Stimulated activated CD8-positive, alpha-beta memory T cell treated with anti-CD3 and anti-CD28 coated beads, Interleukin-15, amount 100 ng/mL, for 24 hours (primary cell): ENCODE data around the gene SC5D.

Source experiments
- DNase-seq: peaks from one replicate; pipeline ENCODE4 v3.0.0-alpha.2; 2020; ENCODE audit warnings: low read depth

The SC5D gene

DNA sequence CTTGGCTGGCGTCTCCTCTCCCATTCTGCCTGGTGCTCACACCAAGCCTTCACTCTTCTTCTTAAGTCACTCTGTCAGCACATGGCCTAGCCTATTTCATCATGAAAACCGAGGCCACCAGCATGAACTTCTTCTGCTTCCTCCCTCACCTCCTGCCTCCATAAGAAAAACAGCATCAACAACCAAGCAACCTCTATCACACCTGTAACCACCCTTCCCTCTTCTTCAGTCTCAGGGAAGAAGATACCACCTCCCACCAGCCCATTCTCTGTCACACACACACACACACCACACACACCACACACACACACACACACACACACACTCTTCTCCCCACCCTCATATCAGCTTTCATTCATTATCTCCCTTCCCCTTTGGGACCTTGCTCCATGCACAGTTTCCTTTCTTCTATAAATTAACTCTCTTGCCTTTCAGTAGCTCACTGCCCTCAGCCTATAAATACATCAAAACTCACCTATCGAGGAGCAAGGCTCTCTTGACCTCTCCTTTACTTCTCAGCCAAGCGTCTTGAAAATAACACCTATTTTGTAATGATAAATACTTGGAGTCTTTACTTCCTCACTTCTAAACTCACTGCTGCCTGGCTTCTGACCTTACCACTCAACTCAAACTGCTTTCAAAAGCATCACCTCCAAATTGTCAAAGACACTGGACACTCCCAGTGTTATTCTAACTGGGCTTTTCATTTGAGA, 36.6 kb downstream of the SC5D start:
- DNase-seq: no peak

DNA sequence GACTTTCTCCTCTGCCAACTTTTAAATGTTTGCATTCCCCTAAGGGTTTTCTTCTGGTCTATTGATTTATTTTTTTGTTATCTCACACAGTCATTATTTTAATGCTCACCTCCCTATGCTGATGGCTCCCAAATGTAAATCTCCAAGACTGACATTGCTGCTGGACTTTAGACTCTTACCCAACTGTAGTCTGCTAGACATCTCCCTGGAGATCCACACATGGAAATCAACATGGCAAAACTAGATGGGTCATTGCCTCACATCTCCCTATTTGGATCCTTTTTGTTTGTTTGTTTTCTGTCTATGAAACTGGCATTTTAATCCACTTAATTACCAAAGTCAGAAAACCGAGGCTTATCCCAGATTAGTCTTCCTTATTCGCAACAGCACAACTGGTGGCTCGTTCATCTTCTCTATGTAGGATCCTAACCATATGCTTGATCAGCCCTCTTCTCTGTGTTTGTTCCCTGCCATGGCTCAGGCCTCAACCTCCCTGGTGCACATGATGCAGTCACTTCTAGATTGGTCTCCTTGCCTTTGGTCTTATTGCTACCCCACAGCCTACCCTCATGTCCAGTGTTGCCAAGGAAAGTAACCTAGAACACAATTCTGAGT, 37.3 kb downstream of the SC5D start:
- DNase-seq: no peak

DNA sequence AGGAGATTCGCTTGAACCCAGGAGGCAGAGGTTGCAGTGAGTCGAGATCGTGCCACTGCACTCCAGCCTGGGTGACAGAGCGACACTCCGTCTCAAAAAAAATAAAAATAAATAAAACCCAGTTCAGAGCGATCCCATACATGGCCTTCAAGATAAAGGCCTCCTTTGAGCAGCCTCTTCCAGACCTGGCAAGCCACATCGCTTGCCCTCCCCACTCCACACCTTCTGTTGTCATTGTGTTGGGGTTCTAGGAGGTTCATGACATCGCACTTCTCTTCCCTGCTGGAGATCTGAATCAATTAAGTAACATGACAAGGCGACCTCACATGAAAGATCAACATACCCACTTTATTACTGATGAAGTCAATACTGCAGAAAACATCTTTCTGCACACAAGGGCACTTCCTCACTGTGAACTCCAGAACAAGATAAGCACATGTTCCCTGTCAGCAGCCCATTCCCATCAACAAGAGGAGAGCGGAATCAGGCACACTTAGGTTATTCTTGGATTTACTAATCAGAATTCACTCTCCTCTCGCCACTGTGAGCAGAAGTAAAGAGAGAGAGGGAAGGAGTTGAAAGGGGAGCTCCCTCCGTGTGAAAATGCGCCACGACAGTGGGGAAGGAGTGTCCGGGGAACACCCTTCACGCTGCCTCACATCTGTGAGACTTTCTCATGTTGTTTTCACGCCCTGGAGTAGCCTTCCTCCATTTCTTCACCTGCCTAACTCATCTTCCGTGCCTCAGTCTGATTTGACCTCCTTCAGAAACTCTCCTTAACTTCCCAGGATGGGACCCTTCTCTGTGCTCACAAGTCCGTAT, 38.3 kb downstream of the SC5D start:
- DNase-seq: no peak

DNA sequence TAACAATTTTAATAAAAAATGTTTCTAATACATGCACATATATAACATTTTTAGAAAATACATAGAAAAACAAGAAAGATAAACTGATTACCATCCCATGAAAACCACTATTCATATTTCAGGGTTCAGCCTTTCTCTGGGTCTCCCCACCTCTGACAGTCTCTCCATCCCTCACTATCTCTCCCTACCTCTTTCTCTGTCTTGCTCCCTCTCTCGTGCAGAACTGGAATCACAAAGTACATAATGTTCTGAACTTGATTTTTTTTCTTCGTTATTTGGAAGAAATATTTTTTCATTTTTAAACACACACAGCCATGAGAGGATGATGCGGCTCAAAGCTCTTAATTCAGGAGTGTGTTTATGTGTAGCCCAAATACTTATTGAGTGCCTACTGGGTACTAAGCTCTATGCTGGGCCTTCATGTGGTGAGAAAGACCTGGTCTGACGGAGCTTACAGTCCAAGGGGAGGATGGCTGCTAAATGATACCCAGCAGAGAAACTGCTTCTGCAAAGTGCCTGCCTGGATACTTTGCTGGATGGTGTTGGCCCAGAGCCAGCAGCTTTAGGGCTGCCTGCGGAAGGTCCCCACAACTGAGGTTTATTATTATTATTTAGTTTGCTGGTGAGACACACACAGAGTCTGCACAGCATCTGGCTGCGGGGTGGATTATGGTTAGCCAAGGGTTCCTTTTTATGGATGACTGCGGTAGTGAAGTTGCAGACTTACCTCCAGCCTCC, 42.6 kb downstream of the SC5D start:
- DNase-seq: no peak

DNA sequence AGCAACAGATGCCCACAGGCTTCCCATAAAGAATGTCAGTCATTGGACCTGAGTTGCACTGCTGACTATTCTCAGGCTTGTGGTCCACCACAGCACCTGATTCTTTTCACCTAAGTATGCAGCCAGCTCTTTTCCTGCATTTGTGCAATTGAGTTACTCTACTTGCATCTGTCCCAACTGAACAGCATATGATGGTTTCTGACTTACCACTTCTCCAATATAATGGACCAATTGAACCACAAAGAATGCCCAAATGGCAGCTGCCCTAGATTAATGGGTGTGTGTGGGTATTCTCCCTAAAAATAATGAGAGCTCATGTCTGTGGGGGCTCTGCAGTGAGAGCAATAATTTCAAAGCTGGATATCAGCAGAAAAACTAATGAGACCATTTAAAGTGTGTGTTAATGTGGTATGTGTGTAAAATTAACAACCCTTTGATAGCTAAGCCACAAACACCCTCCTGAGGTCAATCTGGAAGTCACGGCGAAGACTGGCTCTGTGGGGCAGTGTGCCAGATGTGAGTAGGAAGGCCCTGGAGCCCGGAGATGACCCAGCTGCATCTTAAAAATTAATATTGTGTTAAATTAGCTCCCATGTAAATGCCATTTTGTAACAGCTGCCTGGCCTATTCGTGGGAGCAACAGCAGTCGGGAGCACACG, 43.8 kb downstream of the SC5D start:
- no peak for DNase-seq

DNA sequence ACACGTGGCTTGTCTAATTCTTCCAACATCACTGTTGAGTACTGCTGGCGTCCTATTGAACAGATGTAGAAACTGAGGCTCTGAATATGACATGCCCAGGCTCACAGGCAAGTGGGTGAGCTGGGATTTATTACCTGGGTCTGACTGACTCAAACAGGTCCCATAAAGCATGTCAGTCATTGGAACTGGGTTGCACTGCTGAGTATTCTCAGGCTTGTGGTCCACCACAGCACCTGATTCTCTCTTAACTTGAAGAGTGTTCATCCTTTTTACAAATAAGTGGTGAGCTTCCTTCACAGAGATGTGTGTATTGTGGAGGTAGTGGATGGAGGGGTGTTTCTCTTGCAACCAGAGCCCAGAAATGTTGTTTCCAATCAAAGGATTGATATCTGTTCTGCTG, 44.5 kb downstream of the SC5D start:
- DNase-seq: no peak

DNA sequence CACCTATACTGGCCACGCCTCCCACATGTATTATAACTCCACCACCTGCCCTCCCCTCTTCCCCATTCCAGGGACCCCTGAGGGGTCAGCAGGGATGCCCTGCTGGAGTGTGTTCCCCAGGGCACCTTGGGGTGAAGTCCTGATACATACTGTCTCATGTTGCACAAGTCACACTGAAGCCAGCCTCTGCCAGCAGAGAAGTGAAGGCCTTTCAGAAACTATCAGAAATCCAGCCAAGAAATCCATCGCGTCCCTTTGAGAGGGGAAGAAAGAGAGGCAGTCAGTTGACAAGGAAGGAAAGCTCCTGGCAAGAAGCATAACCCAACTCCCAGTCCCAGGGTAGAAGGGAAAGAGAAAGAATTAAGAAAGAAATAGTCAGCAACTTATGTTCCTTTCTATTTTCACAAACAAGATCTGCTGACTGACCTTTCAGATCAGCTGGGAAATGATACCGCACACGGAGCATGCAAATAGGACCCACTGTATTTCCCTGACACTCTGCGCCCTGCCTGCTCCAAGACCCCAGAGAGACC, 45.2 kb downstream of the SC5D start:
- no peak for DNase-seq

DNA sequence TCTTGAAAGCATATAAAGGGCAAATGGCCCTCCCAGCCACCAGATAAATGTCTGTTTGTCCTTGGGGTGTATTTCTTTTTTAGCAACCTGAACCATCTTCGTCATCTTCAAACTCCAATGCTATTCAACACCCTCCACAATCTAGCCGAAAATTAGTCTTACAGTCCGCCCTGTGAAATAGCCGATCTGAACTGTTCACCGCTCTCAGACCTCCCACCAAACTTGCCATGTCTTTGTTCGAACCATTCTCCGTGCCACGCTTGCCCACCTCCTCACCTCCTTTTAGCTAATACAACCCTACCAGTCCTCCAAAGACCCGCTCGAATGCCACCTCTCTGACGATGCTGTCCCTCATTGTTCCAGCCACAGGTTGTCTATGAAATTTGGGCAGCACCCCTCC, 46.0 kb downstream of the SC5D start:
- no peak for DNase-seq

DNA sequence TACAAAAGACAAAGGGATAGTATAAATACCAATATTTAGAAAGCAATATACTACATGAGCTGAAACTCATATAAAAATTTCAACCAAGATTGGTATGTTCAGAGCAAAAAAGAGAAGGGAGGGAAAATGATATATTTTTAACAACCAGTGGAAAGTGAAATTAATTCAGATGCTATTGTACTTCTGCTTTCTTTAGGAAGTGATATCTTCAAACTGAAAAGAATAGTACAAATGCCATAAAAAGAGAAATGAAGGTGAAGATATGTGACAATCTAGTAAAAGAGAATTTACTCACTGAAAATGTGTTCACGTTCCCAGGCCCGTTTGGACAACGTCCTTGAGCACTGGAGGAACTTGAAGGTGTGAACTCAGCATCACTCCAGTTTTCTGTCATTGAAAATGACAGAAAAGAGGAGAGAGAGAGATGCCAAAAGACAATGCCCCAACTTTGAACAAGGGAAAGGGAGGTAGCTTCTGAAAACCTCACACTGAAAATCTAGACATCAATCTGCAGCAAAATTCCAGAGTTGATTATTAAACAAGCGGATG, 47.5 kb downstream of the SC5D start:
- no peak for DNase-seq

DNA sequence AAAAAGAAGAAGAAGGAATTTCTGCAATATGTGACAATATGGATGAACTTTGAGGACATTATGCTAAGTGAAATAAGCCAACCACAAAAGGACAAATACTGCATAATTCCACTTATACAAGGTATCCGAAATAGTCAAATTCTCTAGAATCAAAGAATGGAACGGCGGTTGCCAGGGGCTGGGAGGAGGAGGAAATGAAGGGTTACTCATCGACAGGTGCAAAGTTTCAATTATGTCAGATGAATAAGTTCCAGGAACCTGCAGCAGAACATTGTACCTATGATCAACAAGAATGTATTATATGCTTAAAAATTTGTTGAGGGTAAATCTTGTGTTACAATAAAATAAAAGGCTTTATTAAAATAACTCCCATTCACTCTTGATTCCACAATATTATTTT, 49.0 kb downstream of the SC5D start:
- DNase-seq: no peak

DNA sequence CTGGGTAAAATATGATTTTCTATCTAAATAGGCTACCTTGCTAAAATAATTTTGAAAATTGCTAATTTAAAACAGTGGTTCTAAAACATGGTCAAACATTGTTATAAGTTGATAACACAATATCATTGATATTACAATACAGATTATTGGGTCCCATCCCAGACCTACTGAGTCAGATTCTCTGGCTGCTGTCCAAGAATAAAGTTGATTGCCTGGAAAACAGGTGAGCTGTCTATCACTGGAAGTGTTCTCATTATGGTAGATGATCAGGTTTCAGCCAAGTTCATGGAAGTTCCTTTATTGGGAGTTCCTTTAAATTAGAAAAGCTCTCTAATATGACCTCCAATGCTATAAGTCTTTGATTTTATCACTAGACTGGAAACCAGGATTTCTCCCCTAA, 52.3 kb downstream of the SC5D start:
- DNase-seq: no peak

DNA sequence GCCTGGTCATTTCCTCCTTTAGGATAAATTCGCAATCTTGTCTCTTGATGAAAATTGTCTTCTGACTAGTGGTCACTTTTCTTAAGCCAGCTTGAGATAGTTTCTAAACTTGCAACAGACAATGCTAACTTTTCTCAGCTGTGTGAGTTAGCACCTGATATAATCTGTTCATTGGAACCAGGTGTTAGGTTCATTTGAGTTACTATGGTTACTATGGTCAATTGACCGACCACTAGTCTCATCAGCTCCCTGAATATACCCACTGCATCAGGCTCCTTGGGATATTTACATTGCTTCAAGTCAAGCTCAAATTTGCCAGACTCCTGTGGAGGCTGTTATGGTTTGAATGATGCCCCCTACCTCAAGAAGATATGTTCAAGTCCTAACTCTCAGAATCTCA, 54.5 kb downstream of the SC5D start:
- DNase-seq: no peak

DNA sequence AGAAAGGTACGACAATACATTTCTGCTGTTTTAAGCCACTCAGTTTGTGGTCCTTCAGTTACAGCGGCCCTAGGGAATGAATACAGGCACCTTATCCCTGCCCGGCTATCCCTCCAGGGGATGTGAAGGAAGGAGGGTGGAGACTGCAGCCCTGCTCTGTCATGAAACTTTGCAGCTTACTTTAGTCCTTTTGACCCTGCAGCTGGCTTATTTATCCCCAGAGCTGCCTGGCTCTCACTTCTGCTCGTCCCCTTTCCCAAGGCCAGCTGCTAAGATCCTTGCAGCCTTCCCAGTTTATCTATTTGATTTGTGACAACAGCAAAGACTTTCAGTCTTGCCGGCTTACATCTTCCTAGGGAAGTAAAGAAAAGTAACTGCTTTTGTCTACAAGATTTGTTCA, 55.2 kb downstream of the SC5D start:
- DNase-seq: no peak

DNA sequence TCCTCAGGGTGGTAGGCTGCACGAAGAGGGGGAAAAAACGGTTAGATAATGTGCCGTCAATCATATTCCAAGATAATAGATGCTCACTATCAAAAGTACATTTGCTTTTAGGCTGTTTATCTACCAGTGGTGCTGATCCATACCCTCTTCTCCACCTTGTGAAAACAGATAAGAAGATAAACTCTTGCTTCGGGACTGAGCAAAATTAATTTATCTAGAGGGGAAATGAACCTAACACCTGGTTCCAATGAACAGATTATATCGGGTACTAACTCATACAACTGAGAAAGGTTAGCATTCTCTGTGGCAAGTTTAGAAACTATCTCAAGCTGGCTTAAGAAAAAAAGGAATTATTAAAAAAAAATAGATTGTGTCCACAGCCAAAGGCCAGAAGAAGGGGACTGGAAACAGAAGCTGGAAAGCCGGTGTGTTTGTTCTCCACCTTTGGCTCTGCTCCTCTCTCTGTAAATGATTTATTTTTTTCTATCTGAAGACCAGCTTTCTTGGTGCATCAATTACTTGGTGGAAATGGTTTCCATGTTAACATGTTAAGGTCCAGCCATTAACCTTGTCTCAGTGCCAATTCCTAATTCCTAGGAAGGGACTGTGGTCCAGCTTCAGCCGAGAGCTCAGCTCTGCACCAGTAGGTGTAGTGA, 55.8 kb downstream of the SC5D start:
- no peak for DNase-seq

DNA sequence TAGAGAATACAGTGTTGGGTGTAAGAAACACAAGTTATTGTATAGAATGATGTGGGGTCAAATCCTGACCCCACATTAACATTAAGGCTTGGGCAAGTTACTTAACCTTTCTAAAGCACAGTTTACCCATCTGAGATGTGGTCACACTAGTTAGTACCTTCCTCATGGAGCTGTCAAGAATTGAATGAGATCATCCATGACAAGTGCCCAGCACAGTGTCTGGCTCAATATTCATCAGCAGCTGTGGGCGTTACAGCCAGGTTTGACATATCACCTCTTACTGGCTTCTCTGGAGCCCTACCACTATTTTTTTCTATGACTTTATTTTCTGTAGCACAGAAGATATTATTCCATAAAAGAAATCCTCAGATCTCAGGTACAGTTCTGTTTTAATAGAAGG, 57.2 kb downstream of the SC5D start:
- no peak for DNase-seq

DNA sequence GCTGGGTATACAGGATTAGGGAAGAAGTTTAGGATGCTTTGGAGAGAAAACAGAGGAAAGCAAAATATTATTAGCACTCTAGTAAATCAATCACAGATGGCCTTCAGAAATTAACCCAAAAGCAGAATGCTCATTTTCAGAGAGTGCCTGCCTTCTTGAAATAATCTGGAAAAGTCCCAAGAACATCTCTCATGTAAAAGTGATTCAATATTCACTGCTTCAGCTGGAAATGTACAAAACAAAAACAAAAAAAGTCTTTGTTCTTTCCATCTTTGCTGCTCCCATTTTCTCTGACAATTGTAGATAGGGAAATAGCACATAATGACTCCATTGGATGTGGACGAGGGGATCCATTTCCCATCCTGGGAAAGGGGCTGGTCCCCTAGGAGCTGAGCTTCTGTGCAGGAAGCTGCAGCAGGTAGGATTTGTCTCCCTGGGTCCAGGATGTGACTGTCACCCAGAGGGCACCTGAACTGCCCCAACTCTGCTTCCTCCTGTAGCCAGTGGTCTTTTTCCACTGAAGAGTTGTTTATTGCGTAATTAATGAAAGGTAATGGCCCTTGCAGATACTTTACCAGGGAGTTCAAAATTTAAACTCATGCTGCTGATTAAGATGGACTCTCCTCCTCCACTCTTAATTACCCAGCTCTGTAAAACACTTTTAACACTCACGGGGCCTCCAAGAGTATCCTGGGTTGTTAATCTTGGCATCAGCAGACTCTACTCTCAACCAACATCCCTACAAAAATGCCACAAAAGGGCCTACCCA, 57.9 kb downstream of the SC5D start:
- DNase-seq: no peak

DNA sequence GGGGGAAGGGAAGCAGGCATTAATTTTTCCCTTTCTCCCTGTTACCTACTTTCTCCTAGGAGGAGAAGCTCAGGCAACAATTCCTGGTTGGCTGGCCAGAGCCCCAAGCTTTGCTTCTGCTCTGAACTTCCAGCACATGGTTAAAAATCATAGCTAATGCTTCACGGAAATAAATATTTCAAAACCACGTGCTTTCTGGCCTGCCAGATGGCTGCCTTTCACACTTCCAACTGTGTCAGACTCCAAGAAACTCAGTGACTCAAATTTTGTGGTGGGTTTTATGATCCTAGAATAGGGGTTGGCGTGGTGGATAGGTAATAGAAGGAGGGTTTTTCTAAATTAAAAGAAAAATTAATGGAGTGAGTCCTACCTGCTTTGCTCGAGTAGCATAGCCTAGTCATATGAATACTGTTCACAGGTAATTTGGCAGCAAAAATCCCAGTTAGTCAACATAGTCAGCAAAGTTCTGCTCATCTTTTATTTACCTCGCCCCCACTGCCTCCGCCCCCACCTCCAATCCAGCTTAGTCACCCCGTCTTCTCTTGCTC, 58.6 kb downstream of the SC5D start:
- DNase-seq: no peak

DNA sequence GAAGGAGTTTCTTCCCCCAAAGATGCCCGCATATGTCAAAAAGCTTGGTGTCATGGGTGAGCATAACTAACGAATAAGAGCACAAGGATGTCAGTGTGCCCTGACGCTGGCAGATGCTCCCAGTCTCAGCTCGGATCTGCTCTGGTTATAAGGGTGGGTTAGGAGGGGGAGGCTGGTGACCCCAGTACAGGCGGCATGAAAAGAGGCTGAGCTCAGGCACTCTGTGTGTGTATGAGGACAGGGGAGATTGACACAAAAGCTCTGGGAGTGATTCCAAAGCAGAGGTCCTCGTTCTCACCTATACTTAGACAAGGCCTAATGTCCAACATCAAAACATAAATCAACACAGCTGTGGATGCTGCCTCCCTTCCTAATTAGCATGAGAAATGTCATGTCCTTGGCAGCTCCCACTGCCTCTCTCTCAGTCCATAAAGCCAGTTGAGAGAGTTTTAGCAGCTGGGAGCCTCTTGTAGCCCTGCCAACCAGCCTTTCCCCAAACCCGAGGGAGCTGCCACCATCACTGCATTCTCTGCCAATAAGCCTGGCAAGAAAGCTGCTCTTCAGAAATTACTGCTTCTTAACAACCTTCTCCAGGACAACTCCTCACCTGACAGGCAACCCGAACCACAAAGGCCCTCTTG, 59.8 kb downstream of the SC5D start:
- DNase-seq: no peak

DNA sequence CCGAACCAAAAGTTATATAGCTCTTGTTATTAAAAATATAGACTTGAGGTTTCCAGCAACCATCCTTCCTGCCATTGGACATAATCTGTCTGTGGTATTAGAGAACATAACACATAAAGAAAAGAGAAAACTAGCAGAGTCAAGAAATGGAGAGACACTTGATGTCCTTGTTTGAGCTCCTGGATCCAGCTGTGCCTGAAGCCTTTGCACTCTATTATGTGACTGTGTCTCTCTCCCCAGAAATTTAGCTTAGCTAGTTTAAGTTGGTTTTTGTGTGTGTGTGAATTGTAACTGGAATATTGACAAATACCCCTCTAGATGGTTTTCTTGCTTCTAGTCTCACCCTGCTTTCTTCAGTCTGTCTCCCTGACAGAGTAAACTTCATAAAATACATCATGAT, 61.6 kb downstream of the SC5D start:
- DNase-seq: no peak
